Mesendoderm (in vitro differentiated cells): Measurements from ENCODE around the gene TSPAN15.

Experiments used
- DNase-seq: peaks from one replicate; pipeline ENCODE4 v3.0.0; 2013
- H2AK5ac ChIP-seq: 2 replicates; pipeline ENCODE4 v1.6.1; 2013; ENCODE audit warnings: low read length, inconsistent platforms
- H2BK120ac ChIP-seq: 2 replicates; pipeline ENCODE4 v1.6.1; 2013; ENCODE audit warnings: low read depth, mild to moderate bottlenecking, low read length, moderate library complexity, mixed read lengths
- H2BK15ac ChIP-seq: replicated peaks from 2 replicates; pipeline ENCODE4 v1.6.1; 2013; ENCODE audit warnings: low read depth, mild to moderate bottlenecking, moderate library complexity
- H2BK5ac ChIP-seq: 2 replicates; pipeline ENCODE4 v1.6.1; 2013; ENCODE audit warnings: low read length, inconsistent platforms
- H3K18ac ChIP-seq: 2 replicates; pipeline ENCODE4 v1.6.1; 2013; ENCODE audit warnings: mild to moderate bottlenecking, low read length, mixed read lengths
- H3K23ac ChIP-seq: one replicate; pipeline ENCODE4 v1.6.1; 2013; ENCODE audit warnings: low read length
- H3K27ac ChIP-seq: 2 replicates; pipeline ENCODE4 v1.5.1; 2013; ENCODE audit warnings: low read depth, mild to moderate bottlenecking, inconsistent platforms, low read length, moderate library complexity
- H3K27me3 ChIP-seq: 2 replicates; pipeline ENCODE4 v1.6.1; 2013; ENCODE audit warnings: low read length, control low read depth, mild to moderate bottlenecking, inconsistent platforms; ENCODE audit not compliant: insufficient read depth, poor library complexity
- H3K36me3 ChIP-seq: 2 replicates; pipeline ENCODE4 v1.6.1; 2013; ENCODE audit warnings: low read length, inconsistent platforms; ENCODE audit not compliant: control insufficient read depth, insufficient read depth
- H3K4ac ChIP-seq: one replicate; pipeline ENCODE4 v1.6.1; 2013; ENCODE audit warnings: low read depth, mild to moderate bottlenecking, low read length, moderate library complexity
- H3K4me1 ChIP-seq: 2 replicates; pipeline ENCODE4 v1.6.1; 2013; ENCODE audit warnings: low read depth, low read length, inconsistent platforms; ENCODE audit not compliant: control insufficient read depth
- H3K4me2 ChIP-seq: 2 replicates; pipeline ENCODE4 v1.6.1; 2013; ENCODE audit warnings: low read length
- H3K4me3 ChIP-seq: 2 replicates; pipeline ENCODE4 v1.5.1; 2013; ENCODE audit warnings: mild to moderate bottlenecking, low read length
- H3K56ac ChIP-seq: one replicate; pipeline ENCODE4 v1.6.1; 2013; ENCODE audit warnings: low read length
- H3K79me1 ChIP-seq: 2 replicates; pipeline ENCODE4 v1.6.1; 2013; ENCODE audit warnings: low read length, inconsistent platforms
- H3K79me2 ChIP-seq: 2 replicates; pipeline ENCODE4 v1.6.1; 2013; ENCODE audit warnings: mild to moderate bottlenecking, low read length; ENCODE audit not compliant: control insufficient read depth, insufficient read depth
- H3K9ac ChIP-seq: 2 replicates; pipeline ENCODE4 v1.6.1; 2013; ENCODE audit warnings: low read length, inconsistent platforms
- H4K5ac ChIP-seq: one replicate; pipeline ENCODE4 v1.6.1; 2013; ENCODE audit warnings: low read length
- H4K8ac ChIP-seq: one replicate; pipeline ENCODE4 v1.6.1; 2013; ENCODE audit warnings: low read depth, mild to moderate bottlenecking, control low read depth, low read length, moderate library complexity
- WGBS: extraction: QIAGEN DNeasy Blood & Tissue Kit; methylation state at CpG from one replicate; pipeline ENCODE4 v1.1.7; 2013; ENCODE audit warnings: low lambda C conversion rate, missing lambda C conversion rate; ENCODE audit not compliant: insufficient coverage; ENCODE audit errors: extremely low coverage; 5-methylcytosine and 5-hydroxymethylcytosine counted together

The TSPAN15 gene

GRCh38 chr10:69406302-69406811 is 44.9 kb upstream of the TSPAN15 start:
- Histone ChIP-seq H3K4me3 (no peak overlapping the region), H2BK5ac (no peak overlapping the region), H3K36me3 (no peaks in the 10 kb centered on the region), H3K27me3 (no peaks in the 10 kb centered on the region), H4K5ac (no peak overlapping the region), H3K27ac (no peak overlapping the region), H3K18ac (no peak overlapping the region), H3K9ac (no peak overlapping the region), H3K4ac (no peak overlapping the region), H4K8ac (no peak overlapping the region), H3K56ac (no peak overlapping the region), H3K79me1 (no peaks in the 10 kb centered on the region), H3K4me1 (no peaks in the 10 kb centered on the region), H2BK15ac (no peak overlapping the region), H3K4me2 (no peak overlapping the region), H2BK120ac (no peak overlapping the region), H3K79me2 (no peaks in the 10 kb centered on the region), H2AK5ac (no peak overlapping the region), H3K23ac (no peak overlapping the region)
- WGBS = no CpG with 5 or more reads among the region's 5 CpGs
- peak; percentile 58 for DNase-seq

DNA sequence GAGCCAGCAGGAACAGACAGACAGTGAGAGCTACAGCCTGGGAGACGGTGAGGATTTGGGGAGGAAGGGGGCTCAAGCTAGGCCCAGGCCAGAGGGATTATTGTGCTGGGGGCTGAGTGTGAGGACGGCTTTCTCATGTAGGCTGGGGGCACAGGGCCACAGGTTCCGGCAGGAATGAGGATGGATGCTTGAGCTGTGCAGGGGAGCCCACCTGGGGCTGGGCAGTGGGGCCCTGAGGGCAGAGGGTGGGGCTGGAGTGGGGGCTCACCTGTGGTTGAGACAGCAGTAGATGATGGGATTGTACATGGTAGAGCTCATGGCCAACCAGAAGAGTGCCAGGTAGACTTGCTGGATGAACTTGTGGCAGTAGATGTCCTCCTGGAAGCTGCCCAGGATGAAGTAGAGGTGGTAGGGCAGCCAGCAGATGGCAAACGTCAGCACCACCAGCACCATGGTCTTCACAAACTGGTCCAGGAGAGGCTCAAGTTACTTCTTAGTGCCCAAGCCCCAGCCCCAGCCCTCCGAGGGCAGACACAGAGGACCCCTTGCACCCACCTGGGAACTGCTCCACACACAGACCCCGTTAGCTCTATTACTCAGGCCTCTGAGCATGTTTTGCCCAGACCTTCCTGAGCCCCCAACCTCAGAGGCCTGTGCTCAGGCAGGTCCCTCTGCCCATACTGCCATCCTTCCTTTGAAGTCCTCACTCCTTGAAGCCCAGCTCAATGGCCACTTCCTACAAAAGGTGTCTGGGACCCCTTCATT is 44.3 kb upstream of the TSPAN15 start:
- Histone ChIP-seq H3K4me2 (no peak overlapping the region), H4K8ac (no peak overlapping the region), H4K5ac (no peak overlapping the region), H3K27me3 (no peaks in the 10 kb centered on the region), H2AK5ac (no peak overlapping the region), H3K9ac (no peak overlapping the region), H3K27ac (no peak overlapping the region), H3K4me3 (no peak overlapping the region), H3K79me2 (no peaks in the 10 kb centered on the region), H2BK15ac (no peak overlapping the region), H3K23ac (no peak overlapping the region), H2BK120ac (no peak overlapping the region), H3K18ac (no peak overlapping the region), H3K36me3 (no peaks in the 10 kb centered on the region), H2BK5ac (no peak overlapping the region), H3K4me1 (no peaks in the 10 kb centered on the region), H3K79me1 (no peaks in the 10 kb centered on the region), H3K56ac (no peak overlapping the region), H3K4ac (no peak overlapping the region)
- DNase-seq = no peak
- no CpG with 5 or more reads among the region's 6 CpGs for WGBS

- Histone ChIP-seq H3K23ac (no peak overlapping the region), H3K18ac (no peak overlapping the region), H3K9ac (peak overlapping the region; percentile 24), H3K4me3 (no peak overlapping the region), H4K8ac (no peak overlapping the region), H3K27ac (no peak overlapping the region), H2BK15ac (no peak overlapping the region), H3K4me2 (no peak overlapping the region), H3K4me1 (no peaks in the 10 kb centered on the region), H3K79me1 (no peaks in the 10 kb centered on the region), H3K56ac (peak overlapping the region; percentile 62), H3K27me3 (no peaks in the 10 kb centered on the region), H2AK5ac (peak overlapping the region; percentile 32), H3K4ac (no peak overlapping the region), H3K36me3 (no peaks in the 10 kb centered on the region), H2BK120ac (no peak overlapping the region), H3K79me2 (no peaks in the 10 kb centered on the region), H2BK5ac (no peak overlapping the region), H4K5ac (no peak overlapping the region)
- no CpG with 5 or more reads among the region's 14 CpGs for WGBS
- DNase-seq = peak; percentile 70
Measured at GRCh38 chr10:69407621-69408301, 43.5 kb upstream of the TSPAN15 start.

DNA sequence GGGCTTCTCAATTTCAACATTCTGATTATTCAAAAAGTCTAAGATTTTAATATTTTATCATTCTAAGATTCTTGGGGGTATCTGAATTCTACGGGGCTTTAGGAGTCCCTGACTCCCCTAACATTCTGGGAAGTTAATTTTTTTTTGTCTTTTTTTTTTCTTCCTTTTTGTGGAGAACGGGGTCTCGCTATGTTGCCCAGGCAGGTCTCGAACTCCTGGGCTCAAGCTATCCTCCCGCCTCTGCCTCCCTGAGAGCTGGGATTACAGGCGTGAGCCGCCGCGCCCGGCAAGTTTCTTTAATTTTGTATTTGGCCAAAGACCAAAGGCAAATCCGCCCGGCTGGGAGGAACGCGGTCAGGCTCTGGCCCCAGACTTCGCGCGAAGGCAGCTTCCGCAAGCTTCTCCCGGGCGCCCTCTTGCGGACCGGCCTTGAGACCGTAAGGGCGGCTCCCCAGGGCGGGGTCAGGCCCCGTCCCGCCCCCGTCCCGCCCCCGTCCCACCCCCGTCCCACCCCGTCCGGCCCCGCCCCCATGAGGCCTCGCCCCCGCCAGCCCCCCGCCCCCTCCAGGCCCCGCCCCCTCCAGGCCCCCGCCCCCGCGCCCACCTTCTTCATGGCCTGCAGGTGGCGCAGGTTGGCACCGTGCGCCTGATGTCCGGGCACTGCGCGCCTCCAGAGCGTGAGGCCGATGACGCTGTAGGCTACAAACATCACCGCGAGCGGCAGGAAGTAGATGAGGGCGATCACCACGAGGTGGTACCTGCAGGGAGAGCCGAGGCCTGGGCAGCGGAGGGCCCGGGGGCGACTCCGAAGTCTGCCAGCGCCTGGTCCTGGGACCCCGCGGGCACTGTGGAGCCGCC is 42.7 kb upstream of the TSPAN15 start:
- Histone ChIP-seq H3K4ac (no peak overlapping the region), H3K79me1 (no peaks in the 10 kb centered on the region), H3K4me2 (peak overlapping the region; percentile 11), H3K4me1 (no peaks in the 10 kb centered on the region), H3K27me3 (no peaks in the 10 kb centered on the region), H2BK120ac (no peak overlapping the region), H4K8ac (no peak overlapping the region), H3K18ac (no peak overlapping the region), H4K5ac (no peak overlapping the region), H2BK5ac (no peak overlapping the region), H2BK15ac (no peak overlapping the region), H3K9ac (peak overlapping the region; percentile 37), H3K27ac (no peak overlapping the region), H3K56ac (peak overlapping the region; percentile 69), H2AK5ac (no peak overlapping the region), H3K4me3 (no peak overlapping the region), H3K36me3 (no peaks in the 10 kb centered on the region), H3K79me2 (no peaks in the 10 kb centered on the region), H3K23ac (no peak overlapping the region)
- WGBS = no CpG with 5 or more reads among the region's 64 CpGs
- peak; percentile 97 for DNase-seq

GRCh38 chr10:69409176-69409495 is 42.1 kb upstream of the TSPAN15 start:
- Histone ChIP-seq H3K4ac (no peak overlapping the region), H3K23ac (no peak overlapping the region), H3K79me2 (no peaks in the 10 kb centered on the region), H3K4me1 (no peaks in the 10 kb centered on the region), H3K79me1 (no peaks in the 10 kb centered on the region), H2AK5ac (no peak overlapping the region), H4K8ac (no peak overlapping the region), H2BK15ac (no peak overlapping the region), H3K27ac (no peak overlapping the region), H2BK5ac (no peak overlapping the region), H3K9ac (peak overlapping the region; percentile 19), H3K18ac (no peak overlapping the region), H3K4me3 (no peak overlapping the region), H3K27me3 (no peaks in the 10 kb centered on the region), H4K5ac (no peak overlapping the region), H3K56ac (peak overlapping the region; percentile 69), H3K4me2 (peak overlapping the region; percentile 11), H2BK120ac (no peak overlapping the region), H3K36me3 (no peaks in the 10 kb centered on the region)
- WGBS = no CpG with 5 or more reads among the region's 7 CpGs
- DNase-seq = no peak
